ENCODE results near the gene NEXMIF.

DNA sequence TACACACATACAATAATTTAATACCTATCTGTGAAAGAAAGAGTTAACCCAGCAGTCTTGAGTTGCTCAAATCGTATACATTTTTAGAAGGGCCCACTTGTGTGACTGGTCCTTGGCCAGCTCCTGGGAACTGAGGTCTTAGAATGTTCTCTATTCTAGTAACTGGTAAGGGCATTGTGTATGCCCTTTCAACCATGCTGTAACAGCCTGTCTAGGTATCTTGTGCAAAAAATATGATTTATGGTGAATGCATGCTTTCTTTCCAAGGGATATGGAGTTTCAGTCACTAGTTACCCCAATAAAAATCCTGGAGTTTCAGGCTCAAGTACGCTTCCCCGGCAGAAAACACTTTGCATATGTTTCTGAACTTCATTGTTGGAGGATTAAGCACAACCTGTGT is 140.6 kb downstream of the NEXMIF start:
- no peak for TF ChIP-seq ZNF571 (tag by site-specific recombination; IDR thresholded peaks at IDR 0.05)
- TF ChIP-seq, protein P1, sequence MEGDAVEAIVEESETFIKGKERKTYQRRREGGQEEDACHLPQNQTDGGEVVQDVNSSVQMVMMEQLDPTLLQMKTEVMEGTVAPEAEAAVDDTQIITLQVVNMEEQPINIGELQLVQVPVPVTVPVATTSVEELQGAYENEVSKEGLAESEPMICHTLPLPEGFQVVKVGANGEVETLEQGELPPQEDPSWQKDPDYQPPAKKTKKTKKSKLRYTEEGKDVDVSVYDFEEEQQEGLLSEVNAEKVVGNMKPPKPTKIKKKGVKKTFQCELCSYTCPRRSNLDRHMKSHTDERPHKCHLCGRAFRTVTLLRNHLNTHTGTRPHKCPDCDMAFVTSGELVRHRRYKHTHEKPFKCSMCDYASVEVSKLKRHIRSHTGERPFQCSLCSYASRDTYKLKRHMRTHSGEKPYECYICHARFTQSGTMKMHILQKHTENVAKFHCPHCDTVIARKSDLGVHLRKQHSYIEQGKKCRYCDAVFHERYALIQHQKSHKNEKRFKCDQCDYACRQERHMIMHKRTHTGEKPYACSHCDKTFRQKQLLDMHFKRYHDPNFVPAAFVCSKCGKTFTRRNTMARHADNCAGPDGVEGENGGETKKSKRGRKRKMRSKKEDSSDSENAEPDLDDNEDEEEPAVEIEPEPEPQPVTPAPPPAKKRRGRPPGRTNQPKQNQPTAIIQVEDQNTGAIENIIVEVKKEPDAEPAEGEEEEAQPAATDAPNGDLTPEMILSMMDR (tag by site-specific recombination; IDR thresholded peaks at IDR 0.05), result no peak
- TF ChIP-seq YY1 (tag by site-specific recombination; IDR thresholded peaks at IDR 0.05), result no peak
- TF ChIP-seq ZNF114 (tag by site-specific recombination; IDR thresholded peaks at IDR 0.05), result no peak
- TF ChIP-seq ZEB2 (tag by site-specific recombination; IDR thresholded peaks at IDR 0.05), result no peak
- TF ChIP-seq SALL2 (tag by site-specific recombination; IDR thresholded peaks at IDR 0.05; ENCODE audit: borderline replicate concordance), result no peak
- no peak for TF ChIP-seq ZNF266 (tag by site-specific recombination; IDR thresholded peaks at IDR 0.05; ENCODE audit: low read depth)
- TF ChIP-seq MZF1 (tag by site-specific recombination; IDR thresholded peaks at IDR 0.05; ENCODE audit: borderline replicate concordance), result no peak
- TF ChIP-seq TCF7L2 (IDR thresholded peaks at IDR 0.05; ENCODE audit: borderline replicate concordance, low read depth, low read length), result no peak
- TF ChIP-seq GLI4 (tag by site-specific recombination; IDR thresholded peaks at IDR 0.05), result no peak
- TF ChIP-seq ZNF324 (tag by site-specific recombination; IDR thresholded peaks at IDR 0.05), result no peak
